WTC11 (cell line): ENCODE data around the gene TEX11. TPM values are rescaled to one million over a fixed set of nuclear protein-coding genes. Genes with fewer than 3 reads are reported as not detected.

ENCODE experiments used
- ATAC-seq: fragments of 200-7000 bp; cut with Tn5 transposase; 2 replicates; pipeline ENCODE4 v1.10.0; 2021; ENCODE audit warnings: mild to moderate bottlenecking, moderate library complexity
- CTCF ChIA-PET: fragments of 300-600 bp; sonication (Branson Sonifier 250); formaldehyde crosslinking; loops from one replicate; lab custom pipeline; 2021; ENCODE audit warnings: antibody characterized with exemption; lab: Charles Lee
- POLR2A ChIA-PET: fragments of 350-600 bp; sonication (Branson Sonifier 250); formaldehyde crosslinking; loops from one replicate; lab custom pipeline; 2021; ENCODE audit warnings: antibody characterized with exemption; lab: Charles Lee
- DNase-seq: peaks from one replicate; pipeline ENCODE4 v3.0.0; 2021; ENCODE audit warnings: low spot score
- H3K27ac Mint-ChIP-seq: 2 replicates; pipeline ENCODE4 v1.8.0; 2021; ENCODE audit warnings: mixed read lengths
- H3K27me3 Mint-ChIP-seq: 2 replicates; pipeline ENCODE4 v1.8.0; 2021; ENCODE audit warnings: low read depth, mild to moderate bottlenecking, moderate library complexity, mixed read lengths
- H3K36me3 Mint-ChIP-seq: 2 replicates; pipeline ENCODE4 v1.8.0; 2021; ENCODE audit warnings: mixed read lengths
- H3K4me1 Mint-ChIP-seq: 2 replicates; pipeline ENCODE4 v1.8.0; 2022; ENCODE audit warnings: mixed read lengths
- H3K4me3 Mint-ChIP-seq: 2 replicates; pipeline ENCODE4 v1.8.0; 2021; ENCODE audit warnings: mild to moderate bottlenecking, moderate library complexity, mixed read lengths
- H3K9me3 Mint-ChIP-seq: 2 replicates; pipeline ENCODE4 v1.8.0; 2021; ENCODE audit warnings: mixed read lengths
- ATF3 ChIP-seq: sonication (generic); formaldehyde crosslinking; conservative IDR thresholded peaks from 2 replicates; pipeline ENCODE4 v1.8.1; 2022; ENCODE audit warnings: mild to moderate bottlenecking, missing genetic modification reagents
- E2F1 ChIP-seq: sonication (generic); formaldehyde crosslinking; IDR thresholded peaks from 2 replicates; pipeline ENCODE4 v1.8.0; 2022; ENCODE audit warnings: mild to moderate bottlenecking, missing genetic modification reagents
- ETV6 ChIP-seq: sonication (generic); formaldehyde crosslinking; IDR thresholded peaks from 2 replicates; pipeline ENCODE4 v1.8.1; 2022; ENCODE audit warnings: mild to moderate bottlenecking, missing genetic modification reagents
- NR2C2 ChIP-seq: sonication (generic); formaldehyde crosslinking; IDR thresholded peaks from 2 replicates; pipeline ENCODE4 v1.8.0; 2022; ENCODE audit warnings: mild to moderate bottlenecking, missing genetic modification reagents
- RORB ChIP-seq: fragments of 250-450 bp; sonication (Bioruptor Pico); IDR thresholded peaks from 2 replicates; pipeline ENCODE4 v1.9.0; 2021; ENCODE audit warnings: mild to moderate bottlenecking
- TP53 ChIP-seq: sonication (generic); formaldehyde crosslinking; IDR thresholded peaks from 2 replicates; pipeline ENCODE4 v1.8.1; 2023; ENCODE audit warnings: mild to moderate bottlenecking, missing genetic modification reagents
- ZNF121 ChIP-seq: sonication (generic); formaldehyde crosslinking; IDR thresholded peaks from 2 replicates; pipeline ENCODE4 v1.8.0; 2023; ENCODE audit warnings: missing genetic modification reagents
- ZNF138 ChIP-seq: sonication (generic); formaldehyde crosslinking; conservative IDR thresholded peaks from 2 replicates; pipeline ENCODE4 v1.8.1; 2022; ENCODE audit warnings: mild to moderate bottlenecking, moderate library complexity, missing genetic modification reagents
- total RNA-seq: library from RNA; stranded (reverse); gene quantifications from 3 replicates; pipeline ENCODE4 v1.2.3, GENCODE V29; 2021
- TF ChIP-seq, protein P1 (sequence below): sonication (generic); formaldehyde crosslinking; IDR thresholded peaks from 2 replicates; pipeline ENCODE4 v1.8.1; 2023; ENCODE audit warnings: mild to moderate bottlenecking, missing genetic modification reagents
- TF ChIP-seq, protein P2 (sequence below): sonication (generic); formaldehyde crosslinking; IDR thresholded peaks from 2 replicates; pipeline ENCODE4 v1.8.1; 2023; ENCODE audit warnings: mild to moderate bottlenecking, missing genetic modification reagents
- TF ChIP-seq, protein P3 (sequence below): fragments of 250-450 bp; sonication (Bioruptor Pico); IDR thresholded peaks from 2 replicates; pipeline ENCODE4 v2.1.2; 2022; ENCODE audit warnings: mild to moderate bottlenecking, moderate library complexity
- TF ChIP-seq, protein P4 (sequence below): sonication (generic); formaldehyde crosslinking; conservative IDR thresholded peaks from 2 replicates; pipeline ENCODE4 v1.8.1; 2023; ENCODE audit warnings: mild to moderate bottlenecking, low read depth, missing genetic modification reagents, moderate library complexity
- TF ChIP-seq, protein P5 (sequence below): sonication (generic); formaldehyde crosslinking; IDR thresholded peaks from 2 replicates; pipeline ENCODE4 v1.8.1; 2023; ENCODE audit warnings: mild to moderate bottlenecking, missing genetic modification reagents, moderate library complexity

Gene TEX11
- total RNA-seq, 1 experiment from 2014 or later: 0.31 TPM

- TF ChIP-seq, protein P1, sequence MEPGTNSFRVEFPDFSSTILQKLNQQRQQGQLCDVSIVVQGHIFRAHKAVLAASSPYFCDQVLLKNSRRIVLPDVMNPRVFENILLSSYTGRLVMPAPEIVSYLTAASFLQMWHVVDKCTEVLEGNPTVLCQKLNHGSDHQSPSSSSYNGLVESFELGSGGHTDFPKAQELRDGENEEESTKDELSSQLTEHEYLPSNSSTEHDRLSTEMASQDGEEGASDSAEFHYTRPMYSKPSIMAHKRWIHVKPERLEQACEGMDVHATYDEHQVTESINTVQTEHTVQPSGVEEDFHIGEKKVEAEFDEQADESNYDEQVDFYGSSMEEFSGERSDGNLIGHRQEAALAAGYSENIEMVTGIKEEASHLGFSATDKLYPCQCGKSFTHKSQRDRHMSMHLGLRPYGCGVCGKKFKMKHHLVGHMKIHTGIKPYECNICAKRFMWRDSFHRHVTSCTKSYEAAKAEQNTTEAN (CRISPR knock-in tag): no peak
- TF ChIP-seq ZNF138 (no peak), NR2C2 (CRISPR knock-in tag) (no peak)
These were observed 427.9 kb downstream of the TEX11 start (continued) for GRCh38 chrX:70480660-70481018.

- no peaks in the 10 kb centered on the region for H3K9me3 Mint-ChIP-seq
- TF ChIP-seq, protein P2, sequence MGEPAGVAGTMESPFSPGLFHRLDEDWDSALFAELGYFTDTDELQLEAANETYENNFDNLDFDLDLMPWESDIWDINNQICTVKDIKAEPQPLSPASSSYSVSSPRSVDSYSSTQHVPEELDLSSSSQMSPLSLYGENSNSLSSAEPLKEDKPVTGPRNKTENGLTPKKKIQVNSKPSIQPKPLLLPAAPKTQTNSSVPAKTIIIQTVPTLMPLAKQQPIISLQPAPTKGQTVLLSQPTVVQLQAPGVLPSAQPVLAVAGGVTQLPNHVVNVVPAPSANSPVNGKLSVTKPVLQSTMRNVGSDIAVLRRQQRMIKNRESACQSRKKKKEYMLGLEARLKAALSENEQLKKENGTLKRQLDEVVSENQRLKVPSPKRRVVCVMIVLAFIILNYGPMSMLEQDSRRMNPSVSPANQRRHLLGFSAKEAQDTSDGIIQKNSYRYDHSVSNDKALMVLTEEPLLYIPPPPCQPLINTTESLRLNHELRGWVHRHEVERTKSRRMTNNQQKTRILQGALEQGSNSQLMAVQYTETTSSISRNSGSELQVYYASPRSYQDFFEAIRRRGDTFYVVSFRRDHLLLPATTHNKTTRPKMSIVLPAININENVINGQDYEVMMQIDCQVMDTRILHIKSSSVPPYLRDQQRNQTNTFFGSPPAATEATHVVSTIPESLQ (CRISPR knock-in tag): no peak
- TF ChIP-seq, protein P3, sequence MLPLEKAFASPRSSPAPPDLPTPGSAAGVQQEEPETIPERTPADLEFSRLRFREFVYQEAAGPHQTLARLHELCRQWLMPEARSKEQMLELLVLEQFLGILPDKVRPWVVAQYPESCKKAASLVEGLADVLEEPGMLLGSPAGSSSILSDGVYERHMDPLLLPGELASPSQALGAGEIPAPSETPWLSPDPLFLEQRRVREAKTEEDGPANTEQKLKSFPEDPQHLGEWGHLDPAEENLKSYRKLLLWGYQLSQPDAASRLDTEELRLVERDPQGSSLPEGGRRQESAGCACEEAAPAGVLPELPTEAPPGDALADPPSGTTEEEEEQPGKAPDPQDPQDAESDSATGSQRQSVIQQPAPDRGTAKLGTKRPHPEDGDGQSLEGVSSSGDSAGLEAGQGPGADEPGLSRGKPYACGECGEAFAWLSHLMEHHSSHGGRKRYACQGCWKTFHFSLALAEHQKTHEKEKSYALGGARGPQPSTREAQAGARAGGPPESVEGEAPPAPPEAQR (CRISPR knock-in tag): no peak
- TF ChIP-seq, protein P4, sequence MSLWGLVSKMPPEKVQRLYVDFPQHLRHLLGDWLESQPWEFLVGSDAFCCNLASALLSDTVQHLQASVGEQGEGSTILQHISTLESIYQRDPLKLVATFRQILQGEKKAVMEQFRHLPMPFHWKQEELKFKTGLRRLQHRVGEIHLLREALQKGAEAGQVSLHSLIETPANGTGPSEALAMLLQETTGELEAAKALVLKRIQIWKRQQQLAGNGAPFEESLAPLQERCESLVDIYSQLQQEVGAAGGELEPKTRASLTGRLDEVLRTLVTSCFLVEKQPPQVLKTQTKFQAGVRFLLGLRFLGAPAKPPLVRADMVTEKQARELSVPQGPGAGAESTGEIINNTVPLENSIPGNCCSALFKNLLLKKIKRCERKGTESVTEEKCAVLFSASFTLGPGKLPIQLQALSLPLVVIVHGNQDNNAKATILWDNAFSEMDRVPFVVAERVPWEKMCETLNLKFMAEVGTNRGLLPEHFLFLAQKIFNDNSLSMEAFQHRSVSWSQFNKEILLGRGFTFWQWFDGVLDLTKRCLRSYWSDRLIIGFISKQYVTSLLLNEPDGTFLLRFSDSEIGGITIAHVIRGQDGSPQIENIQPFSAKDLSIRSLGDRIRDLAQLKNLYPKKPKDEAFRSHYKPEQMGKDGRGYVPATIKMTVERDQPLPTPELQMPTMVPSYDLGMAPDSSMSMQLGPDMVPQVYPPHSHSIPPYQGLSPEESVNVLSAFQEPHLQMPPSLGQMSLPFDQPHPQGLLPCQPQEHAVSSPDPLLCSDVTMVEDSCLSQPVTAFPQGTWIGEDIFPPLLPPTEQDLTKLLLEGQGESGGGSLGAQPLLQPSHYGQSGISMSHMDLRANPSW (CRISPR knock-in tag): no peak
- TF ChIP-seq, protein P5, sequence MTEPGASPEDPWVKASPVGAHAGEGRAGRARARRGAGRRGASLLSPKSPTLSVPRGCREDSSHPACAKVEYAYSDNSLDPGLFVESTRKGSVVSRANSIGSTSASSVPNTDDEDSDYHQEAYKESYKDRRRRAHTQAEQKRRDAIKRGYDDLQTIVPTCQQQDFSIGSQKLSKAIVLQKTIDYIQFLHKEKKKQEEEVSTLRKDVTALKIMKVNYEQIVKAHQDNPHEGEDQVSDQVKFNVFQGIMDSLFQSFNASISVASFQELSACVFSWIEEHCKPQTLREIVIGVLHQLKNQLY (CRISPR knock-in tag): no peak
- TF ChIP-seq NR2C2 (CRISPR knock-in tag): no peak
- TF ChIP-seq E2F1: no peak
- TF ChIP-seq ETV6 (CRISPR knock-in tag): no peak
- TF ChIP-seq TP53 (CRISPR knock-in tag): no peak
- TF ChIP-seq RORB (CRISPR knock-in tag): no peak
- ChIA-PET CTCF (interaction anchor here (1.5 kb wide), 1 partner anchor 57 kb away, joined by 6 read pairs; the partner anchor contains the start of gene GDPD2), POLR2A (no interaction called here)
- peaks cover 12% of the 10 kb centered on the region for H3K36me3 Mint-ChIP-seq
- ATAC-seq (peak; percentile 18; the same call in 1 of the 2 replicates), DNase-seq (no peak)
- H3K4me3 Mint-ChIP-seq: peak overlapping the region; percentile 43
- no peaks in the 10 kb centered on the region; the same call in 1 of the 2 replicates for H3K27me3 Mint-ChIP-seq
- H3K4me1 Mint-ChIP-seq: peaks cover 88% of the 10 kb centered on the region
- no peak overlapping the region for H3K27ac Mint-ChIP-seq
These were observed 428.4 kb downstream of the TEX11 start for GRCh38 chrX:70479922-70480659.

- Mint-ChIP-seq H3K27me3 (no peaks in the 10 kb centered on the region; the same call in 1 of the 2 replicates), H3K36me3 (peaks cover 12% of the 10 kb centered on the region), H3K4me1 (peaks cover 85% of the 10 kb centered on the region), H3K27ac (no peak overlapping the region), H3K9me3 (no peaks in the 10 kb centered on the region), H3K4me3 (peak overlapping the region; percentile 55)
- no peak for DNase-seq
- no peak for ATAC-seq
- ChIA-PET POLR2A (no interaction called here), CTCF (interaction anchor here (0.9 to 2.4 kb wide), 3 partner anchors 25 to 57 kb away, joined by 3 to 9 read pairs (median 6); partner anchors contain the start of gene GDPD2)
- TF ChIP-seq ATF3 (CRISPR knock-in tag) (no peak), ZNF121 (CRISPR knock-in tag) (no peak)
- TF ChIP-seq, protein P4 (CRISPR knock-in tag): no peak
These were observed 429.1 kb downstream of the TEX11 start for GRCh38 chrX:70479247-70479921.
